K562 (cell line): ENCODE measurements around the gene CAMK2G. TPM values are rescaled to one million over a fixed set of nuclear protein-coding genes. Genes with fewer than 3 reads are reported as not detected.
A peak's percentile ranks its signal among the peaks of the same experiment; 100 is the strongest.

Source experiments
- ARHGAP35 ChIP-seq: fragments of 450-650 bp; IDR thresholded peaks from 2 replicates; pipeline ENCODE4 v1.6.1; 2018; ENCODE audit not compliant: partially characterized antibody
- CBX8 ChIP-seq: fragments of 200-600 bp; sonication (generic); IDR thresholded peaks from 2 replicates; pipeline ENCODE4 v1.6.1; 2012; ENCODE audit warnings: borderline replicate concordance, mixed run types, low read depth, mild to moderate bottlenecking, moderate library complexity, mixed read lengths, low read length, control low read depth, inconsistent platforms; ENCODE audit not compliant: poor library complexity, severe bottlenecking; ENCODE audit errors: extremely low read depth
- CREB1 ChIP-seq, 2 experiments: sonication (generic) in 1 of 2; formaldehyde crosslinking in 1 of 2; IDR thresholded peaks; 2 replicates each; pipeline versions ENCODE4 v1.6.1 to v1.8.0; 2012 to 2022; ENCODE audit warnings: inconsistent platforms in 1 of 2, mild to moderate bottlenecking in 1 of 2, missing genetic modification reagents in 1 of 2, moderate library complexity in 1 of 2
- DACH1 ChIP-seq: fragments of 450-650 bp; IDR thresholded peaks from 2 replicates; pipeline ENCODE4 v1.6.1; 2018; ENCODE audit not compliant: partially characterized antibody
- ELF2 ChIP-seq: fragments of 250-450 bp; sonication (Bioruptor Pico); IDR thresholded peaks from 2 replicates; pipeline ENCODE4 v1.5.0; 2021; ENCODE audit warnings: mild to moderate bottlenecking
- ELF4 ChIP-seq: fragments of 450-650 bp; formaldehyde crosslinking; IDR thresholded peaks from 2 replicates; pipeline ENCODE4 v1.4.0; 2022; ENCODE audit warnings: missing genetic modification characterization
- FUS ChIP-seq: fragments of 200-400 bp; formaldehyde crosslinking; optimal IDR thresholded peaks from 2 replicates; pipeline ENCODE3; 2017; ENCODE audit warnings: low read depth, low read length
- GATA2 ChIP-seq: sonication (generic); formaldehyde crosslinking; IDR thresholded peaks from 2 replicates; pipeline ENCODE4 v1.4.0; 2020; ENCODE audit warnings: mild to moderate bottlenecking, missing genetic modification reagents
- HMGN3 ChIP-seq: IDR thresholded peaks from 2 replicates; pipeline ENCODE4 v1.6.1; 2011; ENCODE audit warnings: borderline replicate concordance, low read depth, mild to moderate bottlenecking, mixed read lengths, low read length; ENCODE audit not compliant: insufficient read length; ENCODE audit errors: extremely low read depth
- IRF2 ChIP-seq: sonication (generic); formaldehyde crosslinking; IDR thresholded peaks from 2 replicates; pipeline ENCODE4 v1.8.1; 2022; ENCODE audit warnings: mild to moderate bottlenecking, missing genetic modification reagents
- KHSRP ChIP-seq: fragments of 450-650 bp; IDR thresholded peaks from 2 replicates; pipeline ENCODE4 v1.6.1; 2017
- KLF13 ChIP-seq: fragments of 450-650 bp; IDR thresholded peaks from 2 replicates; pipeline ENCODE4 v1.6.1; 2016; ENCODE audit warnings: missing genetic modification characterization, low read depth, mild to moderate bottlenecking, missing compliant biosample characterization, moderate library complexity, borderline replicate concordance
- PCBP2 ChIP-seq: fragments of 200-400 bp; formaldehyde crosslinking; IDR thresholded peaks from 2 replicates; pipeline ENCODE4 v1.6.1; 2018; ENCODE audit warnings: low read length, low read depth, mild to moderate bottlenecking, moderate library complexity; ENCODE audit not compliant: poor library complexity, severe bottlenecking
- PTBP1 ChIP-seq: fragments of 200-400 bp; formaldehyde crosslinking; IDR thresholded peaks from 2 replicates; pipeline ENCODE4 v1.6.1; 2017; ENCODE audit warnings: low read depth, low read length
- RBBP5 ChIP-seq: fragments of 200-600 bp; sonication (generic); IDR thresholded peaks from 2 replicates; pipeline ENCODE4 v1.6.1; 2012; ENCODE audit warnings: borderline replicate concordance, mild to moderate bottlenecking, low read length, control low read depth, inconsistent platforms; ENCODE audit not compliant: insufficient read depth, poor library complexity, severe bottlenecking
- SOX6 ChIP-seq: fragments of 450-650 bp; IDR thresholded peaks from 2 replicates; pipeline ENCODE4 v1.6.1; 2014; ENCODE audit warnings: mild to moderate bottlenecking
- TSC22D4 ChIP-seq: fragments of 450-650 bp; IDR thresholded peaks from 2 replicates; pipeline ENCODE4 v1.6.1; 2016; ENCODE audit warnings: missing genetic modification characterization, missing biosample characterization, control low read depth
- XRCC5 ChIP-seq: fragments of 200-400 bp; formaldehyde crosslinking; IDR thresholded peaks from 2 replicates; pipeline ENCODE4 v1.6.1; 2017; ENCODE audit warnings: low read depth, mild to moderate bottlenecking, low read length
- ZNF780A ChIP-seq: fragments of 250-450 bp; sonication (Bioruptor Pico); IDR thresholded peaks from 2 replicates; pipeline ENCODE4 v1.5.0; 2021; ENCODE audit warnings: mild to moderate bottlenecking
- polyA plus RNA-seq, 8 experiments: library from polyadenylated mRNA; depleted of rRNA in 4 of 8; stranded (reverse) in 5 of 8; unstranded in 3 of 8; fragments of >200 nt; fragmentation: Nextera tagmentation in 2 of 8; fragmentation: Illumina TruSeq in 1 of 8; extraction: Ambion mirVana in 2 of 8; extraction: Trizol in 1 of 8; gene quantifications; 2 replicates each; pipeline versions ENCODE4 v1.2.1 to v1.2.3, GENCODE V29; 2011 to 2014; ENCODE audit warnings: inconsistent platforms in 1 of 8, missing spikeins in 1 of 8
- total RNA-seq, 7 experiments: library from RNA; depleted of rRNA in 6 of 7; stranded (reverse); fragments of >200 nt in 6 of 7; fragmentation: Illumina TruSeq in 2 of 7; extraction: Trizol in 2 of 7; gene quantifications; 2 replicates each; pipeline versions ENCODE4 v1.2.1 to v1.2.3, GENCODE V29; 2011 to 2021; ENCODE audit warnings: low replicate concordance in 1 of 7
- TF ChIP-seq, protein P1 (sequence below): sonication (generic); formaldehyde crosslinking; IDR thresholded peaks from 2 replicates; pipeline ENCODE4 v1.8.1; 2023; ENCODE audit warnings: missing genetic modification reagents, mild to moderate bottlenecking, borderline replicate concordance
- TF ChIP-seq, protein P2 (sequence below): fragments of 450-650 bp; conservative IDR thresholded peaks from 2 replicates; pipeline ENCODE4 v1.6.1; 2016; ENCODE audit warnings: missing genetic modification characterization, low read depth, mild to moderate bottlenecking, control low read depth, missing compliant biosample characterization

Gene CAMK2G
- total and polyA plus RNA-seq, 9 of the 15 experiments (the other 6 are each of a cell fraction or from before 2014, with no cell fraction given): 9.0 to 37.9 (median 32.6) TPM

- TF ChIP-seq, protein P1, sequence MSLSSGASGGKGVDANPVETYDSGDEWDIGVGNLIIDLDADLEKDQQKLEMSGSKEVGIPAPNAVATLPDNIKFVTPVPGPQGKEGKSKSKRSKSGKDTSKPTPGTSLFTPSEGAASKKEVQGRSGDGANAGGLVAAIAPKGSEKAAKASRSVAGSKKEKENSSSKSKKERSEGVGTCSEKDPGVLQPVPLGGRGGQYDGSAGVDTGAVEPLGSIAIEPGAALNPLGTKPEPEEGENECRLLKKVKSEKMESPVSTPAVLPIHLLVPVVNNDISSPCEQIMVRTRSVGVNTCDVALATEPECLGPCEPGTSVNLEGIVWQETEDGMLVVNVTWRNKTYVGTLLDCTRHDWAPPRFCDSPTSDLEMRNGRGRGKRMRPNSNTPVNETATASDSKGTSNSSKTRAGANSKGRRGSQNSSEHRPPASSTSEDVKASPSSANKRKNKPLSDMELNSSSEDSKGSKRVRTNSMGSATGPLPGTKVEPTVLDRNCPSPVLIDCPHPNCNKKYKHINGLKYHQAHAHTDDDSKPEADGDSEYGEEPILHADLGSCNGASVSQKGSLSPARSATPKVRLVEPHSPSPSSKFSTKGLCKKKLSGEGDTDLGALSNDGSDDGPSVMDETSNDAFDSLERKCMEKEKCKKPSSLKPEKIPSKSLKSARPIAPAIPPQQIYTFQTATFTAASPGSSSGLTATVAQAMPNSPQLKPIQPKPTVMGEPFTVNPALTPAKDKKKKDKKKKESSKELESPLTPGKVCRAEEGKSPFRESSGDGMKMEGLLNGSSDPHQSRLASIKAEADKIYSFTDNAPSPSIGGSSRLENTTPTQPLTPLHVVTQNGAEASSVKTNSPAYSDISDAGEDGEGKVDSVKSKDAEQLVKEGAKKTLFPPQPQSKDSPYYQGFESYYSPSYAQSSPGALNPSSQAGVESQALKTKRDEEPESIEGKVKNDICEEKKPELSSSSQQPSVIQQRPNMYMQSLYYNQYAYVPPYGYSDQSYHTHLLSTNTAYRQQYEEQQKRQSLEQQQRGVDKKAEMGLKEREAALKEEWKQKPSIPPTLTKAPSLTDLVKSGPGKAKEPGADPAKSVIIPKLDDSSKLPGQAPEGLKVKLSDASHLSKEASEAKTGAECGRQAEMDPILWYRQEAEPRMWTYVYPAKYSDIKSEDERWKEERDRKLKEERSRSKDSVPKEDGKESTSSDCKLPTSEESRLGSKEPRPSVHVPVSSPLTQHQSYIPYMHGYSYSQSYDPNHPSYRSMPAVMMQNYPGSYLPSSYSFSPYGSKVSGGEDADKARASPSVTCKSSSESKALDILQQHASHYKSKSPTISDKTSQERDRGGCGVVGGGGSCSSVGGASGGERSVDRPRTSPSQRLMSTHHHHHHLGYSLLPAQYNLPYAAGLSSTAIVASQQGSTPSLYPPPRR: no peak
- TF ChIP-seq XRCC5 (peak; percentile 57; the same call in 1 of the 2 replicates), FUS (no peak), CREB1 (IDR thresholded peaks at IDR 0.05) (peak; percentile 47; the same call in 1 of the 2 replicates), CREB1 (CRISPR knock-in tag; IDR thresholded peaks at IDR 0.05) (peak; percentile 83), ELF4 (CRISPR knock-in tag) (0 out of 2 replicates have a peak, but pooled peaks have one; percentile 5), ARHGAP35 (no peak), IRF2 (CRISPR knock-in tag) (no peak), HMGN3 (peak; percentile 90), CBX8 (no peak), ELF2 (CRISPR knock-in tag) (no peak), PTBP1 (no peak), RBBP5 (peak; percentile 99), SOX6 (peak; percentile 27; the same call in 1 of the 2 replicates), PCBP2 (no peak), GATA2 (no peak), DACH1 (no peak), KHSRP (no peak), TSC22D4 (tag) (no peak), KLF13 (tag) (no peak), ZNF780A (CRISPR knock-in tag) (no peak)
- TF ChIP-seq, protein P2, sequence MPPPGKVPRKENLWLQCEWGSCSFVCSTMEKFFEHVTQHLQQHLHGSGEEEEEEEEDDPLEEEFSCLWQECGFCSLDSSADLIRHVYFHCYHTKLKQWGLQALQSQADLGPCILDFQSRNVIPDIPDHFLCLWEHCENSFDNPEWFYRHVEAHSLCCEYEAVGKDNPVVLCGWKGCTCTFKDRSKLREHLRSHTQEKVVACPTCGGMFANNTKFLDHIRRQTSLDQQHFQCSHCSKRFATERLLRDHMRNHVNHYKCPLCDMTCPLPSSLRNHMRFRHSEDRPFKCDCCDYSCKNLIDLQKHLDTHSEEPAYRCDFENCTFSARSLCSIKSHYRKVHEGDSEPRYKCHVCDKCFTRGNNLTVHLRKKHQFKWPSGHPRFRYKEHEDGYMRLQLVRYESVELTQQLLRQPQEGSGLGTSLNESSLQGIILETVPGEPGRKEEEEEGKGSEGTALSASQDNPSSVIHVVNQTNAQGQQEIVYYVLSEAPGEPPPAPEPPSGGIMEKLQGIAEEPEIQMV: no peak
Observed at GRCh38 chr10:73781879-73782748, 92.2 kb downstream of the CAMK2G start, which contains the start of gene CHCHD1 (continued).
